ENCODE data around the gene SELPLG.

DNA sequence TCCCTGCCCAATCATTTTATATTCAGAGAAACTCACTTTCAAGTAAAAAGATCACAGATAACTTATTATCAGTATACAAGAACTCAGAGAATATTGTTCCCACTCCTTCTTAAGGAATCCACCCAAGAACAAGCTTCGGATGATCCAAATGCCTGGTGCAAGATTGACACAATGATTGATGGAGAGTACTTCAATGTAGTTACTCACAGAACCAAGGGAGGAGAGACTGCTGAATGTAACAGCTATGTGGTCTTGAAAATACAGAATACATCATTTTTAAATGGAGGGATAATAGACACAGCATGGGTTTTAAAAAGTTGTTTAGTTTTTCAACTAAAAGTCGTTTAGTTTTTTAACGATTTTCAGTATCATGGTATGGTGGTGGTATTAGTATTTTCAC is 38.4 kb upstream of the SELPLG start:
- TF ChIP-seq, protein P1, sequence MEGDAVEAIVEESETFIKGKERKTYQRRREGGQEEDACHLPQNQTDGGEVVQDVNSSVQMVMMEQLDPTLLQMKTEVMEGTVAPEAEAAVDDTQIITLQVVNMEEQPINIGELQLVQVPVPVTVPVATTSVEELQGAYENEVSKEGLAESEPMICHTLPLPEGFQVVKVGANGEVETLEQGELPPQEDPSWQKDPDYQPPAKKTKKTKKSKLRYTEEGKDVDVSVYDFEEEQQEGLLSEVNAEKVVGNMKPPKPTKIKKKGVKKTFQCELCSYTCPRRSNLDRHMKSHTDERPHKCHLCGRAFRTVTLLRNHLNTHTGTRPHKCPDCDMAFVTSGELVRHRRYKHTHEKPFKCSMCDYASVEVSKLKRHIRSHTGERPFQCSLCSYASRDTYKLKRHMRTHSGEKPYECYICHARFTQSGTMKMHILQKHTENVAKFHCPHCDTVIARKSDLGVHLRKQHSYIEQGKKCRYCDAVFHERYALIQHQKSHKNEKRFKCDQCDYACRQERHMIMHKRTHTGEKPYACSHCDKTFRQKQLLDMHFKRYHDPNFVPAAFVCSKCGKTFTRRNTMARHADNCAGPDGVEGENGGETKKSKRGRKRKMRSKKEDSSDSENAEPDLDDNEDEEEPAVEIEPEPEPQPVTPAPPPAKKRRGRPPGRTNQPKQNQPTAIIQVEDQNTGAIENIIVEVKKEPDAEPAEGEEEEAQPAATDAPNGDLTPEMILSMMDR (IDR thresholded peaks at IDR 0.05) = no peak
- TF ChIP-seq EZH2 (IDR thresholded peaks at IDR 0.05) = no peak

Data from neural progenitor cell (in vitro differentiated cells).